HL-60 (cell line): ENCODE measurements around the gene BBS4.
"Not testable (repeated sequence)": the region's sequence is repeated elsewhere in the genome, so short reads cannot be mapped to it uniquely, and the experiment has no call there.

Source experiments
- DNase-seq, 2 experiments: peaks; one replicate each; pipeline ENCODE4 v3.0.0-alpha.2; 2010 to 2020; ENCODE audit warnings: low read depth in 1 of 2, low spot score in 1 of 2
- H3K27ac ChIP-seq: fragments of 250-450 bp; sonication (Bioruptor Pico); replicated peaks from 2 replicates; pipeline ENCODE4 v1.5.1; 2020; ENCODE audit warnings: mild to moderate bottlenecking, moderate library complexity
- H3K27me3 ChIP-seq: fragments of 250-450 bp; sonication (Bioruptor Pico); 2 replicates; pipeline ENCODE4 v1.5.1; 2021; ENCODE audit warnings: mild to moderate bottlenecking, moderate library complexity; ENCODE audit not compliant: insufficient read depth, poor library complexity, severe bottlenecking
- H3K4me3 ChIP-seq: replicated peaks from 2 replicates; pipeline ENCODE4 v1.5.1; 2011; ENCODE audit warnings: mild to moderate bottlenecking, control low read depth, low read length; ENCODE audit not compliant: insufficient read depth
- CTCF ChIP-seq: IDR thresholded peaks from one replicate; pipeline ENCODE4 v1.5.1; 2011; ENCODE audit warnings: low read length, control low read depth, inconsistent platforms; ENCODE audit not compliant: insufficient read depth
- GABPA ChIP-seq: IDR thresholded peaks from 2 replicates; pipeline ENCODE4 v1.6.1; 2012; ENCODE audit warnings: low read depth
- POLR2AphosphoS5 ChIP-seq: IDR thresholded peaks from 2 replicates; pipeline ENCODE4 v1.6.1; 2012; ENCODE audit warnings: low read depth
- SPI1 ChIP-seq: IDR thresholded peaks from 2 replicates; pipeline ENCODE4 v1.6.1; 2012; ENCODE audit warnings: low read depth, mild to moderate bottlenecking, borderline replicate concordance
- TF ChIP-seq, protein P1 (sequence below): IDR thresholded peaks from 2 replicates; pipeline ENCODE4 v1.6.1; 2012; ENCODE audit warnings: low read depth; ENCODE audit not compliant: insufficient replicate concordance

The BBS4 gene

DNA sequence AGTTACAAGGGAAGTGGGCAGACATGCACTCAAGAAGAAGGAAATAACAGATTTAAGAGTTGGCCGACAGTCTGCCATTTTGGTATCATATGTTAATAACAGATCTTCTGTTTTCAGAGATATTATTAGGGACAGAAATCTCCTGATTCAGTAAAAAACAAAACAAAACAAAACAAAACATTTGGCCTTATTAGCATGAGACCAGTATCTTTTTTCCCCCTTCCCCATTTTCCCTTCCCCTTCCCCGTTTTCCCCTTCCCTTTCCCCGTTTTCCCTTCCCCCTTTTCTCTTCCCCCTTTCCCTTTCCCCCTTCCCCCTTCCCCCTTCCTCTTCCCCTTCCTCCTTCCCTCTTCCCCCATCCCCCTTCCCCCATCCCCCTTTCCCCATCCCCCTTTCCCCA, 39.4 kb downstream of the BBS4 start:
- Histone ChIP-seq H3K4me3 (no peak overlapping the region), H3K27me3 (no peaks in the 10 kb centered on the region), H3K27ac (no peak overlapping the region)
- no peak for DNase-seq
- TF ChIP-seq SPI1 (no peak), POLR2AphosphoS5 (no peak), CTCF (no peak), GABPA (no peak)
- TF ChIP-seq, protein P1, sequence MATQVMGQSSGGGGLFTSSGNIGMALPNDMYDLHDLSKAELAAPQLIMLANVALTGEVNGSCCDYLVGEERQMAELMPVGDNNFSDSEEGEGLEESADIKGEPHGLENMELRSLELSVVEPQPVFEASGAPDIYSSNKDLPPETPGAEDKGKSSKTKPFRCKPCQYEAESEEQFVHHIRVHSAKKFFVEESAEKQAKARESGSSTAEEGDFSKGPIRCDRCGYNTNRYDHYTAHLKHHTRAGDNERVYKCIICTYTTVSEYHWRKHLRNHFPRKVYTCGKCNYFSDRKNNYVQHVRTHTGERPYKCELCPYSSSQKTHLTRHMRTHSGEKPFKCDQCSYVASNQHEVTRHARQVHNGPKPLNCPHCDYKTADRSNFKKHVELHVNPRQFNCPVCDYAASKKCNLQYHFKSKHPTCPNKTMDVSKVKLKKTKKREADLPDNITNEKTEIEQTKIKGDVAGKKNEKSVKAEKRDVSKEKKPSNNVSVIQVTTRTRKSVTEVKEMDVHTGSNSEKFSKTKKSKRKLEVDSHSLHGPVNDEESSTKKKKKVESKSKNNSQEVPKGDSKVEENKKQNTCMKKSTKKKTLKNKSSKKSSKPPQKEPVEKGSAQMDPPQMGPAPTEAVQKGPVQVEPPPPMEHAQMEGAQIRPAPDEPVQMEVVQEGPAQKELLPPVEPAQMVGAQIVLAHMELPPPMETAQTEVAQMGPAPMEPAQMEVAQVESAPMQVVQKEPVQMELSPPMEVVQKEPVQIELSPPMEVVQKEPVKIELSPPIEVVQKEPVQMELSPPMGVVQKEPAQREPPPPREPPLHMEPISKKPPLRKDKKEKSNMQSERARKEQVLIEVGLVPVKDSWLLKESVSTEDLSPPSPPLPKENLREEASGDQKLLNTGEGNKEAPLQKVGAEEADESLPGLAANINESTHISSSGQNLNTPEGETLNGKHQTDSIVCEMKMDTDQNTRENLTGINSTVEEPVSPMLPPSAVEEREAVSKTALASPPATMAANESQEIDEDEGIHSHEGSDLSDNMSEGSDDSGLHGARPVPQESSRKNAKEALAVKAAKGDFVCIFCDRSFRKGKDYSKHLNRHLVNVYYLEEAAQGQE, result no peak

DNA sequence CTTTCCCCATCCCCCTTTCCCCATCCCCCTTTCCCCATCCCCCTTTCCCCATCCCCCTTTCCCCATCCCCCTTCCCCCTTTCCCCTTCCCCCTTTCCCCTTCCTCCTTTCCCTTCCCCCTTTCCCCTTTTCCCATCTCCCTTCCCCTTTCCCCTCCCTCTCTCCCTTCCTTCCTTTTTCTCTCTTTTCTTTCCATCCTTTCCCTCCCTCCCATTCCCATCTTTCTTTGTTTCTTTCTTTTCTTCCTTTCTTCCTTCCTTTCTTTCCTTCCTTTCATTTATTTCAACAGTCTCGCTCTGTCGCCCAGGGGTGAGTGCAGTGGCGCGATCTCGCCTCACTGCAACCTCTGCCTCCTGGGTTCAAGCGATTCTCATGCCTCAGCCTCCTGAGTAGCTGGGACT, 39.8 kb downstream of the BBS4 start:
- H3K27me3 ChIP-seq, H3K4me3 ChIP-seq, H3K27ac ChIP-seq, DNase-seq: not testable (repeated sequence)

DNA sequence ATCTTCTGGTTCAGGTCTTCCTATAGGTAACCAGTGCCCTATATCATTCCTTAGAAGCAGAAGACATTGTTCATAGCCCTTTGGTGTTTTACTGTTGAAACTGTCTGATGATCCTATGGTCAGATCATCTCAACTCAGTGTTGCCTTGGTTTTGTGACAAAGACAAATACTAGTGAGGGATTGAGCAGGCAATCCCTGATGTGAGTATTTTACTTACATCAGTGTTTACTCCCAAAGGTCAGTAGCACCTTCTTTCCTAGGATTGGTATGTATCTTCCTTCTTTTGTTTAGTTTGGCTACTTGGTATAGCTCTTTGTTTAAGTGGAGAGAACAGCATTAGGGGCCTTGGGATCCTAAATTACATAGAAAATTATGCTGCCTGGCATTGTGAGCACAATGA, 41.1 kb downstream of the BBS4 start:
- Histone ChIP-seq H3K27me3 (no peaks in the 10 kb centered on the region), H3K4me3 (no peak overlapping the region), H3K27ac (no peak overlapping the region)
- DNase-seq, result no peak
- TF ChIP-seq CTCF (no peak), GABPA (no peak), SPI1 (no peak), POLR2AphosphoS5 (no peak)
- TF ChIP-seq, protein P1, result no peak

DNA sequence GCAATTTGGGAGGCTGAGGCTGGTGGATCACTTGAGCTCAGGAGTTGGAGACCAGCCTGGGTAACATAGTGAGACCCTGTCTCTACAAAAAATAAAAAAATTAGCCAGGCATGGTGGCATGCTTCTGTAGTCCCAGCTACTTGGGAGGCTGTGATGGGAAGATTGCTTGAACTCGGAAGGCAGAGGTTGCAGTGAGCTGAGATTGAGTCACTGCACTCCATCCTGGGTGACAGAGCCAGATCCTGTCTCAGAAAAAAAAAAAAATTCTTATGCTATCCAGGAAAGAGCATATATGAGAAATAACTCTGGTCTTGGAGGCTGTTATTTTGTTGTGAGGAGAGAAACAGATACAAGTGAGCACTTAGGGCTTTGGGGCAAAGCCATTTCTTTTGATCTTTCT, 42.2 kb downstream of the BBS4 start:
- H3K27ac ChIP-seq, H3K27me3 ChIP-seq, H3K4me3 ChIP-seq, DNase-seq: not testable (repeated sequence)

DNA sequence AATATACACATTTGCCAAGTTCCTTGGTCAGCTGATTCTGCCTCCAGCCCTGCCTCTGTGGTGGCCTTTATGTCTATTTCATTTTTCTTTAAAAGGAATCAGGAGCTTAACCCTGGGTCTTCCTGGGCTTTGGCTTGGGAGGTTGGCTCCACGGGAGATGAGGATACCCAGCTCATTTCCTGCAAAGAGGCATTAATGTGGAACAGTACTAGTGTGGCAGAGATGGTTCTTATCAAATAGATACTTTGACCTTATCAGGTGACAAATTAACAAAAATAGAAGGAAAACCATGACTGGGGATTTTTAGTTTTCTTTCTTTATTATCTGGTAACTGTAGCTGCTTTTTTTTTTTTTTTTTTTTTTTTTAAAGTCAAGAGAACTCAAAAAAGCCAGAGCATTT, 42.8 kb downstream of the BBS4 start:
- TF ChIP-seq, protein P1, result no peak
- TF ChIP-seq GABPA (no peak), SPI1 (no peak)
- H3K27ac ChIP-seq, result no peak overlapping the region
- no peak for DNase-seq
- H3K4me3 ChIP-seq, result no peak overlapping the region
- H3K27me3 ChIP-seq, result no peaks in the 10 kb centered on the region
